ENCODE results near the gene TSPAN9.

Gene TSPAN9

DNA sequence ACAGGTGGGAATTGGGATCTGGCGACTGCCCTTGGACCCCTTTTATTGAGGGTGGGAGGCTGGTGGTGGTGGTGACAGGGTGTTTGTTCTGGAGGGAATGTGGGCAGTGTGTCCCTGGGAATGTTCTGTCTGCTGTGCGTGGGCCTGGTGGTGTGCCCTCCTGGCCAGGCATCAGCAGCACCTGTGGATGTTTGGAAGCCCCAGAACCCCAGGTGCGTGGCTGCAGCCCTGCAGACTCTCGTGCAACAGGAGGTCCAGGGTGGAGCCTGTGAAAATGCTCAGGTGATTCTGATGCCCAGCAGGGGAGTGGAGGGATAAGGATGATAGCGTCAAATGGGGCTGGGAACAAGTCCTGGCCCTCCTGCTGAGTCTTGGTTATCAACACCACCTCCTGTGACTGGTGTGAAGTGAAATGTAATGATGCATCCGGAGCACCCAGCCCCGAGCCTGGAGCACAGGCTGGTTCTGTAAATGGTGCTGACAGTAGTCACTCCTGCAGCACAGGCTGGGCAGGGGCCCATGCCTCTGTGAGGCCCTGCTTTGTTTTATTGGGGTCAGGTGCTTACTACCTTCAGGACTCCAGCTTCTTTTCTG is 176.6 kb downstream of the TSPAN9 start:
- H3K9me3 ChIP-seq (ENCODE audit: control insufficient read depth, low read length) = no peaks in the 10 kb centered on the region
- H3K4me3 ChIP-seq (ENCODE audit: low read length) = no peak overlapping the region
- no peaks in the 10 kb centered on the region for H3K36me3 ChIP-seq (ENCODE audit: control insufficient read depth, insufficient read depth, low read length, severe bottlenecking)
- no peak overlapping the region for H3K9ac ChIP-seq (ENCODE audit: low read length)
- H3K27me3 ChIP-seq (replicated peaks; ENCODE audit: control insufficient read depth, insufficient read depth, low read length) = peaks cover 19% of the 10 kb centered on the region
- DNase-seq (ENCODE audit: low read depth) = no peak
- peaks cover 15% of the 10 kb centered on the region for H3K4me1 ChIP-seq (ENCODE audit: control insufficient read depth, insufficient read depth, low read length)

DNA sequence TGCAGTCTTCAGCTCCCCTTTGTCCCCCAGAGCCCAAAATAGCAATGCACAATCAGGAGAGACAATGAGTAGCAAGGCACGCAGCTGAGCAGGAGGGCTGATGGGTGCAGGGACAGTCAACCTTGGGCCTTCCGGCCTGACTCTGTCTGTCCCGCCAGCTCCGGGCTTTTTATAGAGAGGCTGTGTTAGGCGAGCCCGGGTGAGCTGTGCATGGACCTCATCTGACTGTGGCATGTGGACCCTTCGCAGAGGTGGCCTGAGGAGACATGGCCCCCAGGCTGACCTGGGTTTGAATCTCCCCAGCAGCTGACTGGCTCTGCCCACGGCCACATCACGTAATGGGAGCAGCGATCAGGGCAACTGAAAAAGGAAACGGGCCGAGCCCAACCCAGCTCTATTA is 177.9 kb downstream of the TSPAN9 start:
- Histone ChIP-seq H3K9me3 (ENCODE audit: control insufficient read depth, low read length) (no peaks in the 10 kb centered on the region), H3K36me3 (ENCODE audit: control insufficient read depth, insufficient read depth, low read length, severe bottlenecking) (no peaks in the 10 kb centered on the region), H3K4me1 (ENCODE audit: control insufficient read depth, insufficient read depth, low read length) (peaks cover 15% of the 10 kb centered on the region), H3K9ac (ENCODE audit: low read length) (no peak overlapping the region), H3K4me3 (ENCODE audit: low read length) (no peak overlapping the region), H3K27me3 (replicated peaks; ENCODE audit: control insufficient read depth, insufficient read depth, low read length) (peaks cover 25% of the 10 kb centered on the region)
- DNase-seq (ENCODE audit: low read depth) = no peak

DNA sequence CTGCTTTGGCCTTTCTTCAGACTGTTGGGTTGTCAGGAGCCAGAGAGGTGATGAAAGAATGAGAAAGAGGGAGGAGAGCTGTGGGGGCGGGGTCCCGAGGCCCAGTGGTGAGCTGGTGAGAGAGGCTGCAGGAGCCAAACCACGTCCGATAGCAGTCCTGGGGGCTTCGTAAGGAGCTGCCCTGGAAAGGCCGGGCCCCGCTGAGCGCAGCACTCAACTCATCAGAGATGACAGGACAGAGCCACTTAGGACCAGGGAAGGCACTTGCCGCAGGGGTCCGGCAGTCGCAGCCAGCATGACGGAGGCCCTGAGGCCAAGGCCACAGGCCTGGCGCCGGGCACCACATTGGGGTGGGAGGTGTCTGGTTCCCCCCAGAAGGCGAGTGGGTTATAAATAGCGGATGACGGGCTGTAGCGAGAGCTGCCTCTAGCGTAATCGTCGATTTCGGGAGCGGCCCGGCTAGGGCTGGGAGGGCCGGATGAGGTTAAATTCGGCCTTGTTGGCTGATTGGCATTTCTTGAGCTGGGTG is 179.0 kb downstream of the TSPAN9 start:
- no peak for DNase-seq (ENCODE audit: low read depth)
- no peak overlapping the region for H3K9ac ChIP-seq (ENCODE audit: low read length)
- peaks cover 18% of the 10 kb centered on the region for H3K27me3 ChIP-seq (replicated peaks; ENCODE audit: control insufficient read depth, insufficient read depth, low read length)
- peaks cover 16% of the 10 kb centered on the region for H3K4me1 ChIP-seq (ENCODE audit: control insufficient read depth, insufficient read depth, low read length)
- no peak overlapping the region for H3K4me3 ChIP-seq (ENCODE audit: low read length)
- no peaks in the 10 kb centered on the region for H3K36me3 ChIP-seq (ENCODE audit: control insufficient read depth, insufficient read depth, low read length, severe bottlenecking)
- H3K9me3 ChIP-seq (ENCODE audit: control insufficient read depth, low read length) = no peaks in the 10 kb centered on the region

DNA sequence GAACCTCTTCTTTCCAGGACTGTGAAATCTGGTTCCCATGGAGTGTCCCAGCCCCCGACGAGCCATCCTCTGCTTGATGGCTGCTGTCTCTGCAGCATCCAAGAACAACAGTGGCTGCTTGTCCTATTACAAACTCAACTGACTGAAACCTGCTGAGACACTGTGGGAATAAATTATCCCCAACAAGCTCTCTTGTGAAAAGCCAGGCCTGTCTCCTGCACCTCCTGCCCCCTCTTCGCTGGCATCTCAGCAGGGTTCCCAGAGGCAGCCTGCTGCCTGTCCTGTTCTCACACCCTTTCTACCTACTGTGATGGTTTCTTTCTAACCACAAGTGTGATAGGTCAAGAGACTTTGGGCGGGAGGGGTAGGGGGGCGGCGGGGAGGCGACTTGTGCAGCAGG is 180.2 kb downstream of the TSPAN9 start:
- peaks cover 18% of the 10 kb centered on the region for H3K27me3 ChIP-seq (replicated peaks; ENCODE audit: control insufficient read depth, insufficient read depth, low read length)

DNA sequence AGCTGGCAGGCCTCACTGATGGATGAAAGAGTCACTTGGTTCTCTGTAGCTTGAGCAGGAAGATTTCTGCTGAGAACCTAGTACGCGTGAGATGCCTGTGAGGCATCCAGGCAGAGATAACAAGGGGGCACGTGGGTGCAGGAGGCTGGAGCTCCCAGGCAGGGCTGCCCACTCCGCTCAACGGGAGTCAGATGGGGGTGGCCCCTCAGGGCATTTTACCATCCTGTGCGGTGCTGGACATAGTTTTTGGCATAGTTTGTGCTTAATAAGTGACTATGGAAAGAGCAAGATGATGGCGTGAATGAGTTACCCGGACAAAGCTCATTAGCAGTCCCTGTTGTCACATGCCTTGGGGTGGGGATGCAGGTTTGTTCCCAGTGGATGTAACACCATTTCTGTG is 182.8 kb downstream of the TSPAN9 start:
- no peaks in the 10 kb centered on the region for H3K9me3 ChIP-seq (ENCODE audit: control insufficient read depth, low read length)
- peaks cover 18% of the 10 kb centered on the region for H3K4me1 ChIP-seq (ENCODE audit: control insufficient read depth, insufficient read depth, low read length)
- no peak for DNase-seq (ENCODE audit: low read depth)
- H3K9ac ChIP-seq (ENCODE audit: low read length) = no peak overlapping the region
- H3K4me3 ChIP-seq (ENCODE audit: low read length) = no peak overlapping the region
- peaks cover 24% of the 10 kb centered on the region for H3K27me3 ChIP-seq (replicated peaks; ENCODE audit: control insufficient read depth, insufficient read depth, low read length)
- no peaks in the 10 kb centered on the region for H3K36me3 ChIP-seq (ENCODE audit: control insufficient read depth, insufficient read depth, low read length, severe bottlenecking)

More for the DNA sequence above, 180.2 kb downstream of the TSPAN9 start:
- Histone ChIP-seq H3K36me3 (ENCODE audit: control insufficient read depth, insufficient read depth, low read length, severe bottlenecking) (no peaks in the 10 kb centered on the region), H3K9ac (ENCODE audit: low read length) (no peak overlapping the region), H3K4me3 (ENCODE audit: low read length) (no peak overlapping the region), H3K4me1 (ENCODE audit: control insufficient read depth, insufficient read depth, low read length) (peaks cover 21% of the 10 kb centered on the region), H3K9me3 (ENCODE audit: control insufficient read depth, low read length) (no peaks in the 10 kb centered on the region)
- DNase-seq (ENCODE audit: low read depth) = no peak

DNA sequence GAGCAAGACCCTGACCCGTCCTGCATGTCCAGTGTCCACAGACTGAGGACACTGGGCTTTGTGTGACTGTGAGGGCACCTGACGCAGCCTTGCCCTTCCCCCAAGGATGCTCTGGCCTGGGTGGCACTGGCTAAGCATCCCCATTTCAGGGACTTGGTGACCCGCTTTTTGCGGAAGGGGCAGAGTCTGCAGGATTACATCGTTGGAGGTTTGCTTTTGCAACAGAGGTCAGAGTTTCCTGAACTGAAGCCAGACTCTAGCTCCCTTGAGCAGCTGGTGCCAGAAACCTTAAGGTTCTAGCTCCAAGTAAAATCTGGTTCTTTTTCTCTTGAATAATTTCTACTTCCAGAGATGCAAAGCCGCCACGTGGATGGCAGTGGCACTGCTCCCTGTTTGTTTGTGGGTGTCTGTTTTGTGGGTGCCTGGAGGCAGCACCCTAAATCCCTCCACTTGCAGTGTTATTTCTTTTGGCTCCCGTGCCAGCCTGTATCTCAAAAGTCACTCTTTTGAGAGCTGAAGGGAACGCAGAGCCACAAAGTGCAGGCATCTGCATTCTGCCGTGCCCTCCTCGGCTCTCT is 184.7 kb downstream of the TSPAN9 start:
- H3K36me3 ChIP-seq (ENCODE audit: control insufficient read depth, insufficient read depth, low read length, severe bottlenecking) = no peaks in the 10 kb centered on the region

DNA sequence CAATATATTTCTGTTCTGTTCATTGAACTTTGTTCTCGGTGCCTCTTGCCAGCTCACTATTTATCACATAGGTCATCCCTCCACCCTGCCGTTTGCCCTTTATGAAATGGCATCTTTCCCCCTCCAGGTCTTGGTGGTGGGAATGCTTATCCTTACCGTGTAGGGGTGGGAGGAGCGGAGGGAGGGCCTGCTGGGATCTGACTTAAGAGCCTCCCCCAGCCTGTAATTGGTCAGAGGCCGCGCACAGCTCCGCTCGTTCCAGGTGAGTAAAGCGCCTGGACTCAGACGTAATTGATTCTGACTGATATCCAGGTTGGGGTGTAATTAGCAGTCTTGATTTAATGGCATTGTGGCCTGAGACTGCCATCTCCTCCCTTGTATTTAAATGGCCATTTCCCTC is 185.3 kb downstream of the TSPAN9 start:
- H3K4me3 ChIP-seq (ENCODE audit: low read length) = peak overlapping the region; percentile 29
- no peaks in the 10 kb centered on the region for H3K9me3 ChIP-seq (ENCODE audit: control insufficient read depth, low read length)
- H3K36me3 ChIP-seq (ENCODE audit: control insufficient read depth, insufficient read depth, low read length, severe bottlenecking) = no peaks in the 10 kb centered on the region

More for the DNA sequence above, 184.7 kb downstream of the TSPAN9 start:
- Histone ChIP-seq H3K9ac (ENCODE audit: low read length) (peak overlapping the region; percentile 56), H3K4me3 (ENCODE audit: low read length) (peak overlapping the region; percentile 29), H3K27me3 (replicated peaks; ENCODE audit: control insufficient read depth, insufficient read depth, low read length) (peaks cover 23% of the 10 kb centered on the region), H3K9me3 (ENCODE audit: control insufficient read depth, low read length) (no peaks in the 10 kb centered on the region), H3K4me1 (ENCODE audit: control insufficient read depth, insufficient read depth, low read length) (peaks cover 18% of the 10 kb centered on the region)
- peak; percentile 9 for DNase-seq (ENCODE audit: low read depth)

DNA sequence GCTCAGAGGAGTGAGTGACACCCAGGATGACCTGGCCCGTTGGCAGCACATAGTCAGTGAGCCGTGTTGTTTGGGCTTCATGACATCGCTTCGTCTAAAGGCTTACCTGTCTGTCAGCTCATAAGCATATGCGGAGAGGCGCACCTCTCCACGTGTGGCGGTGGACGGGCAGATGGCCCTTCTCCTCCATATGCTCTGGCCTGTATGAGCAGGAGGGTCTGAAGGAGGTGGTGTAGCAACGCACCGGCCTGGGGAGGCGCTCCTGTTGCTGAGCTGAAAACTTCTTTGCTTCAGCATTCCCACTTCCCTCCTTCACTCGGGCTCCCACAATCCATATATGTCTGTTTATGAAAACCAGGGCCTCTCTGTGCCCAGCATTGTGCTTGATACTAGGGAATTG is 186.1 kb downstream of the TSPAN9 start:
- DNase-seq (ENCODE audit: low read depth) = no peak
- no peak overlapping the region for H3K9ac ChIP-seq (ENCODE audit: low read length)
- no peak overlapping the region for H3K4me3 ChIP-seq (ENCODE audit: low read length)
- peaks cover 18% of the 10 kb centered on the region for H3K4me1 ChIP-seq (ENCODE audit: control insufficient read depth, insufficient read depth, low read length)
- H3K36me3 ChIP-seq (ENCODE audit: control insufficient read depth, insufficient read depth, low read length, severe bottlenecking) = no peaks in the 10 kb centered on the region
- H3K27me3 ChIP-seq (replicated peaks; ENCODE audit: control insufficient read depth, insufficient read depth, low read length) = peaks cover 21% of the 10 kb centered on the region
- no peaks in the 10 kb centered on the region for H3K9me3 ChIP-seq (ENCODE audit: control insufficient read depth, low read length)

More for the DNA sequence above, 185.3 kb downstream of the TSPAN9 start:
- H3K4me1 ChIP-seq (ENCODE audit: control insufficient read depth, insufficient read depth, low read length) = peaks cover 18% of the 10 kb centered on the region
- H3K9ac ChIP-seq (ENCODE audit: low read length) = peak overlapping the region; percentile 56
- no peak for DNase-seq (ENCODE audit: low read depth)
- peaks cover 25% of the 10 kb centered on the region for H3K27me3 ChIP-seq (replicated peaks; ENCODE audit: control insufficient read depth, insufficient read depth, low read length)

DNA sequence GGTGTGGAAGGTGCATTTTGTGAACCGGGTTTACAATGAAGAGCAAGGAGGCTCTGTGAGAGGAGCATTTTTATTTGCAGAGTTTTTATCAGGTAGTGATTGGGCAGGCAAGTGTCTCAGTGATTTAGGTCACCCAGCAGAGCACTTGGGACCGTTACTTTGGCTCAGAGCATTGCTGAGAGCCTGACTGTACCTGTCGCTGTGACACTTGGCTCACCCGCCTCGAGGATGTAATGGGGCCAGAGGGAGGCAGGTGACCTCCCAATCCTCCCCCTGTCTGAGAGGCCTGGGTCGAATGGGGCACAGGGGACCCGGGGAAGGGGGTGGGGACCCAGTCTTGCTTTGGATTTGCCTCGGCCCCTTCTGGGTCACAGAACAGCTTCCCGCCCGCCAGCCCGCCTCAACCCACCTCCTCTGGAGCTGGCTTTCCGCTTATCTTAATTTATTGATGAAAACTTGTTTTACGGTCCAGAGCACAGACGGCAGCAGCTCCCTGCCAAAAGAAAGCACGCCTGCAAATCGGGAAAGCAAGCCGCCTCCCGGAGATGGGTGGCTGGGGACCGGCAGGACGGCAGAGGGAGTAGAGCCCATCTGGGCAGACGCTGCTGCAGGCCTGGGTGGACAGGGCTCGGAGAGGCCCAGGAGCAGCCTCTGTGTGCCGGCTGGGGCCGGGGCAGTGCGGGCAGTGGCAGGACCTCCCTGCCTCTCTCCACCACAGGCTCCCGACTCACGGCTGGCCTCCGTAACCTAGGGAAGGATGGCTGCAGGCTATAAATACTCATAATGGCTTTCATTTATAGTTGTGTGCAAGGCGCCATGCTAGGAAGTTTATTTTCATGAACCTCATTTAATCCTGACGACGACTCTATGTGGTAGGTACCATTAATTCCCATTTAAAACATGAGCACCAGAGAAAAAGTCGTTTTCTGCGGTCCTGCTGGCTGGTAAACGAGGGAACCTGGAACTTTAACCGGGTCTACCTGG is 187.1 kb downstream of the TSPAN9 start:
- H3K4me1 ChIP-seq (ENCODE audit: control insufficient read depth, insufficient read depth, low read length) = peaks cover 18% of the 10 kb centered on the region
- H3K9ac ChIP-seq (ENCODE audit: low read length) = no peak overlapping the region
- H3K9me3 ChIP-seq (ENCODE audit: control insufficient read depth, low read length) = no peaks in the 10 kb centered on the region
- DNase-seq (ENCODE audit: low read depth) = no peak
- H3K36me3 ChIP-seq (ENCODE audit: control insufficient read depth, insufficient read depth, low read length, severe bottlenecking) = no peaks in the 10 kb centered on the region
- H3K4me3 ChIP-seq (ENCODE audit: low read length) = no peak overlapping the region
- H3K27me3 ChIP-seq (replicated peaks; ENCODE audit: control insufficient read depth, insufficient read depth, low read length) = peaks cover 15% of the 10 kb centered on the region

DNA sequence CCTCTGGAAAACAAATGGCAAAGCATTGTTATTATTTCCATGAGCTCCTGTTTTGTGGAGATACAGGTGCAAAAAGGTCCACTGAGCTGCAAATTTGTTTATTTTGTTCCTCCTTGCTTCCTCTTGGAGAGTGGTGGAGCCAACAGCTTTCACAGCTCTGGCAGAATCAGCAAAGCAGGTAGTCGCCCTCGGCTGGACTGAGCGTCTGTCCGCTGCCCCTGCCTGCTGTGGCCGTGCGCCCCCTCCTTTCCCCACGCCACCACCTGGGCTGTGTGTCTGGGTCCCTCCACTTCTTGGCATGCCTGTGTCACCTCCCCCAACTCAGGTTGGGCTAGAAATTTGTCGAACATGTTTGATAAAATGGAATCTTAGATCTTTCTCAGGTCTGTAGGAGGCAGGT is 188.2 kb downstream of the TSPAN9 start:
- H3K27me3 ChIP-seq (replicated peaks; ENCODE audit: control insufficient read depth, insufficient read depth, low read length) = peaks cover 12% of the 10 kb centered on the region

DNA sequence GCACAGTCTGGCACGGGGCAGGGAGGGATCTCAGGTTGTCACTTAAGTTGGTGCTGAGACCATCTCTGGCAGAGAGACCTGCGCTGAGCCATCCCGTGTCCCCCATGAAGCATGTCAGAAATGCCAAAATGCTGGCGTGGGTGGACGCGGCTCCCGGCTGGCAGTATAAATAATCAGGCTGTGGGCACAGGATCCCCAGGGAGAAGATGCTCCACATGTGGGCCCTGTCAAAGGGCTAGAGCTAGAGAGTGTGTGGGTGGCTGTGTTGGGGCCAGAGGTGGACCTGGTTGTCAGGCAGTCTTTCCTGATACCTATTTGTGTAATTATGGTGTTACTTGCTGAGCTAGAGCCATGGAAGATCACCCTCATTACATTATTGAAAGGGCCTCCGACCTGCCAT is 189.5 kb downstream of the TSPAN9 start:
- Histone ChIP-seq H3K27me3 (replicated peaks; ENCODE audit: control insufficient read depth, insufficient read depth, low read length) (peaks cover 12% of the 10 kb centered on the region), H3K36me3 (ENCODE audit: control insufficient read depth, insufficient read depth, low read length, severe bottlenecking) (no peaks in the 10 kb centered on the region), H3K4me1 (ENCODE audit: control insufficient read depth, insufficient read depth, low read length) (peaks cover 12% of the 10 kb centered on the region), H3K9ac (ENCODE audit: low read length) (no peak overlapping the region), H3K4me3 (ENCODE audit: low read length) (no peak overlapping the region), H3K9me3 (ENCODE audit: control insufficient read depth, low read length) (no peaks in the 10 kb centered on the region)
- no peak for DNase-seq (ENCODE audit: low read depth)

More for the DNA sequence above, 188.2 kb downstream of the TSPAN9 start:
- Histone ChIP-seq H3K4me3 (ENCODE audit: low read length) (no peak overlapping the region), H3K4me1 (ENCODE audit: control insufficient read depth, insufficient read depth, low read length) (peaks cover 18% of the 10 kb centered on the region), H3K9me3 (ENCODE audit: control insufficient read depth, low read length) (no peaks in the 10 kb centered on the region), H3K36me3 (ENCODE audit: control insufficient read depth, insufficient read depth, low read length, severe bottlenecking) (no peaks in the 10 kb centered on the region), H3K9ac (ENCODE audit: low read length) (no peak overlapping the region)
- no peak for DNase-seq (ENCODE audit: low read depth)
